Left ventricle myocardium superior (tissue), 1 donor: ENCODE results near the gene NOS1AP. TPM values are rescaled to one million over a fixed set of nuclear protein-coding genes. Genes with fewer than 3 reads are reported as not detected.
A peak's percentile ranks its signal among the peaks of the same experiment; 100 is the strongest.
"Not testable (repeated sequence)": the region's sequence is repeated elsewhere in the genome, so short reads cannot be mapped to it uniquely, and the experiment has no call there.

ENCODE experiments used
- ATAC-seq: fragments of 200-7000 bp; cut with Tn5 transposase; one replicate; pipeline ENCODE4 v1.9.1; 2020; ENCODE audit warnings: mild to moderate bottlenecking, moderate library complexity
- DNase-seq: peaks from one replicate; pipeline ENCODE4 v3.0.0-alpha.2; 2020
- intact Hi-C: fragments of 100-400 bp; cut with micrococcal nuclease; formaldehyde crosslinking; loops from one replicate; pipeline ENCODE4 v1.11.0; 2022
- microRNA-seq: library from miRNA; unstranded; fragments of <30 nt; microRNA quantifications from one replicate; pipeline ENCODE4 v1.2.0, GENCODE V29; 2020; ENCODE audit warnings: borderline number of aligned reads
- total RNA-seq: library from RNA; stranded (reverse); fragmentation: NEBNext Ultra II Directional; extraction: Animal tissue kit (Norgen Biotek cat#: 25700); gene quantifications from one replicate; pipeline ENCODE4 v1.2.1, GENCODE V29; 2021
- donor health status: DM: no; HTN: yes; CAD: no; lungs with severe emphysema.

Gene NOS1AP
- total RNA-seq, 1 donor from 2014 or later, result 5.0 TPM

- DNase-seq (no peak), ATAC-seq (no peak)
- intact Hi-C loops, result no loop called here
Measured at GRCh38 chr1:162396201-162396906, 326.9 kb downstream of the NOS1AP start.

DNA sequence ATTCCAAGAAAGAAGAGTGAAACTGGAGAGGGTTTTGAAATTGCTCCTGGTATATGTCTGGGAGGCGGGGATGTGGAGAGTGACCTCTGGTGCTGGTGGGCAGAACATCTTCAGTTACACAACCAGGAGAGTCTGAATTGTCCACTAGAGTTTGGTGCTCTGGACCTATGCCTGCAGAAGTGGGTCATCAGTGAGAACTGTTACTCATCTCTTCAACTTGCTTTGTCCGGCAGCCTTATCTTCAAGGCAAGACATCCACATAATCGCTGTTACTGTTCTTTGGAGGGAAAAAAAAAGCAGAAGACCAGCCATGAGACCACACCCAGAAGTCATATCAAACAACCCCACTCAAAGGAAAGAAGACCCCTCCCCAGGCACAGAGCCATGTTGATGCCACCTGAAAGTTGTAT, 327.6 kb downstream of the NOS1AP start:
- intact Hi-C loops, result no loop called here
- DNase-seq, result no peak

DNA sequence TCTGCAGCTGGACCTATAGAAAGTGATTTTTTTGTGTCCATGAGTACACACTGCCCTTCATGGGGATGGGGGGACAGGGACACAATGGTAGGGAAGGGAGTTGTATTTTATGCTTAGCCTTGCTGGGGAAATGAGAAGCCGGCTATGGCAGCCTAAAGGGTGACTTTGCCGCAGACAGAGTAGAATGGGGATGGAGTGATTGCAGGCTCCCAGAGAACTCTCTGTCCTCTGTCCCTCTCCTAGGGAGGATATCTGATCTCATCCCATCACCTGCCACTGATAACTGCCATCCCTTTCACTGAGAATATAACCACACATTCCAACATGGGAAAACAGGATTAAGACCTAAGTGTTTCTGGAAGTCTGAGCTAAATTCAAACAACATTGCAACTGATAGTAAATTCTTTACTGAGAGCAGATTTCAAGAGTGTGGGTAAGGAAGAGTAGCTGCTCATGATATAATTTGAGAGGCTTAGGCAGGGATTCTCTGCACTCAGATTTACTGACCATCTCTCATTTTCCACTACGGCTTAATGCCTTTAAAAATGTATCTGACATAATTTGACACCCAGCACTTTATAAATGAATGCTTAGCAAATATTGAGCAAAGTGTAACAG, 328.6 kb downstream of the NOS1AP start:
- no peak for DNase-seq
- no peak for ATAC-seq
- intact Hi-C loops, result no loop called here

More for the DNA sequence above, 327.6 kb downstream of the NOS1AP start:
- no peak for ATAC-seq

- intact Hi-C loops, result no loop called here
- DNase-seq, result no peak
- no peak for ATAC-seq
Measured at GRCh38 chr1:162398999-162399580, 329.6 kb downstream of the NOS1AP start.

DNA sequence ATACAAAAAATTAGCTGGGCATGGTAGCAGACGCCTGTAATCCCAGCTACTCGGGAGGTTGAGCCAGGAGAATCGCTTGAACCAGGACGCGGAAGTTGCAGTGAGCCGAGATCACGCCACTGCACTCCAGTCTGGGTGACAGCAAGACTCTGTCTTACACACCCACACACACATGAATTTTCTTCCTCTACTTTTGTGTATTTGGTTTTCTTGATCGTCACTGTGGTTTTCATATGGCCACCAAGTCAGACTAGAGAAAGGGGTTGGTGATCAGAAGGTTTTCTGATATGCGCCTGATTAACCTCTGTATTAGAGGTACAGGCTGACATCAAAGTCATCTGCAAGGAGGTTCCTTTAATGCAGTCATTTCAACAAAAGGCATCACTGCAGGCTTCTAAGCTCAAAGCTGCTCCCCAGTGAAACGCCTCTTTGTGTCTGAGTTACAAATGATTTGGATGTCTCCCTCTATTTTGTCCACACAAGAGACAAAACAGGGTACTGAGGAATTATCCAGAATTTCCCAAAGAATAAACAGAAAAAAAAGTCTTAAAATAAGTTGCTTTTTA, 331.4 kb downstream of the NOS1AP start:
- ATAC-seq (no peak), DNase-seq (no peak)
- intact Hi-C loops, result no loop called here

- intact Hi-C loops, result no loop called here
- ATAC-seq, result peak; percentile 43
- no peak for DNase-seq
Measured at GRCh38 chr1:162404550-162405160, 335.2 kb downstream of the NOS1AP start.

DNA sequence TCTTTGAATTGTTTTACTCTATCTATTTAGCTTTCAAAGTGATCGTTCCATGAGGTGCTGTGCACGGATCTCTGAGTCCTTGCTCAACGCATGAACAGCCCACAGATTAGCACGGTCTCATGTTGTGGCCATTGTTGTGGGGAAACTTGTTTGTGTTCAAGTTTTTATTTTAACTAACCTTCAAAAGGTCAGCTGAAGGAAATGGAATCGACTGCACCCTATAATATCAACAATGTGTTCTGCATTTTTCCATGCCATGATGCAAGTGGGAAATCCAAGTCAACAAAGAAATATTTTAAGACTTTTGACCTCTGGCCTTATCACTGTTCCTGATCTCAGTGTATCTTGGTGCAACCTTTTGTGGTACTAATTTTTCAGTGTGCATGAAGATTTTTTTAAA, 336.3 kb downstream of the NOS1AP start:
- ATAC-seq (no peak), DNase-seq (no peak)
- intact Hi-C loops, result no loop called here

GRCh38 chr1:162406811-162407210, 337.3 kb downstream of the NOS1AP start:
- ATAC-seq (no peak), DNase-seq (no peak)
- intact Hi-C loops, result no loop called here

- intact Hi-C loops, result no loop called here
- DNase-seq (no peak), ATAC-seq (no peak)
Measured at GRCh38 chr1:162407539-162407938, 338.0 kb downstream of the NOS1AP start.

DNA sequence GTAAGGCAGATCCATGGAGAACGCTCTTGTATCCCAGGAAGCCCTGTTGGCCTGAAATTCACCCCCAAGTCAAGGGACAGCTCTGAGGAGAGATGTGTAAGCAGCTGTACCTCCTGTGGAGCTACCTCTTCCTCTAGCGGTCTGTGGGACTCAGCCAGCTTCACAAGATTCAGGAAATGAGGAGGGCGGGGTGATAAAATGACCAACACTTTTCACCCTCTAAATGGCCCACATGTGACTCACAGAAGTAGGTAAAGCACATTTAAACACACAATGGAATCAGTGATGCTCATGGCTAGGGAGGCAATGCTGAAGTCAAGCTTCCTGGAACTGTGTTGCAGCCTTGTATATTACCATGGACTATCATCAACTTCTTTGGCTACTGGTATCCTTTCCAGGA, 342.5 kb downstream of the NOS1AP start, which contains the start of gene SH2D1B:
Gene SH2D1B (minus strand): TSS at position 135 of the 400 bp plus-strand sequence. CDS start 120 bp downstream, at position 15.
- no peak for ATAC-seq
- intact Hi-C loops, result no loop called here
- DNase-seq, result no peak

GRCh38 chr1:162416215-162416614, 346.7 kb downstream of the NOS1AP start:
- intact Hi-C loops, result no loop called here
- ATAC-seq (no peak), DNase-seq (no peak)

- intact Hi-C loops, result no loop called here
- DNase-seq, result no peak
- ATAC-seq, result no peak
Measured at GRCh38 chr1:162416909-162417308, 347.4 kb downstream of the NOS1AP start.

- ATAC-seq (no peak), DNase-seq (no peak)
- intact Hi-C loops, result no loop called here
Measured at GRCh38 chr1:162417650-162418049, 348.2 kb downstream of the NOS1AP start.

DNA sequence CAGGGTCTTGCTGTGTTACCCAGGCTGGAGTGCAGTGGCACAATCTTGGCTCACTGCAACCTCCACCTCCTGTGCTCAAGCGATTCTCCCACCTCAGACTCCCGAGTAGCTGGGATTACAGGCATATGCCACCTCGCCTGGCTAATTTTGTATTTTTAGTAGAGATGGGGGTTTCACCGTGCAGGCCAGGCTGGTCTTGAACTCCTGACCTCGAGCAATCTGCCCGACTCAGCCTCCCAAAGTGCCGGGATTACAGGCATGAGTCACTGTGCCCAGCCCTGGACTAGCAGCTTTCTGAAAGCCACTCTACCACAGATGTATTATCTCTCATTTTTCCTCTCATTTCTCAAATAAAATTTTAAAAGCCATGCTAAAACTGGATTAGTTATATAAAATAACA, 349.1 kb downstream of the NOS1AP start:
- intact Hi-C loops, ATAC-seq, DNase-seq: not testable (repeated sequence)

DNA sequence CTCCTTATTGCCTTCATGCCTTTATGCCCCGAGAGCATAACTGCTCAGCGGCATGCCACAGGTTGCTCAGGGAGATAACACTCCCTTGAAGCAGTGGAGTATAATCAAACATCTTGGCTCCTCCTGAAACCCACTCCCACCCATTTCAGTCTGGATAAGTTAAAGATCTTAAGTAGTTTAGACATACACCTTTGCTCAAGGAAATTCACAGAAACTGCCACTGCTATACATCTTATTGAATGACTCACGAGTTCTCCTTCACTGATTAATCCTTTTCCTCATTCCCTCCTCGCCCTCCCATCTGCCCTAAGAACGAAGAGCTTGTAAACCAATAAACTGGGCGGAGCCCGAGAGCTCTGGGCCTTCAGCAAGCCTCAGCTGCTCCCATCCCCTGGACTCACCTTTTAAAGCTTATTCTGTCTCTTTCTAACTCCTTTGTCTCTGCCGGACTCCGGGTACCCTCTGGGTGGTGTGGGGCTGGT, 350.0 kb downstream of the NOS1AP start:
- intact Hi-C loops, ATAC-seq, DNase-seq: not testable (repeated sequence)

Small RNAs within 50 kb of the gene (microRNA-seq; reads per million reads assigned to microRNA genes)
- gene MIR4654 (not detected), gene MIR556 (13.7 reads per million, percentile 11 among the genes with 10 or more reads in this experiment)

Other genes with a start within 250 kb of the NOS1AP start
- 2.4 TPM for gene OLFML2B, start 45.8 kb upstream of the NOS1AP start, total RNA-seq